Renal cortical epithelial cell (primary cell): ENCODE data around the gene ZNF783. TPM values are rescaled to one million over a fixed set of nuclear protein-coding genes. Genes with fewer than 3 reads are reported as not detected.

ENCODE experiments used
- DNase-seq: peaks from one replicate; pipeline ENCODE4 v3.0.0-alpha.2; 2011; ENCODE audit warnings: low read depth
- total RNA-seq: library from RNA; depleted of rRNA; stranded (reverse); fragments of >200 nt; gene quantifications from 2 replicates; pipeline ENCODE4 v1.2.3, GENCODE V29; 2014

The ZNF783 gene
- total RNA-seq, 1 donor from 2014 or later, result 10.8 TPM

DNA sequence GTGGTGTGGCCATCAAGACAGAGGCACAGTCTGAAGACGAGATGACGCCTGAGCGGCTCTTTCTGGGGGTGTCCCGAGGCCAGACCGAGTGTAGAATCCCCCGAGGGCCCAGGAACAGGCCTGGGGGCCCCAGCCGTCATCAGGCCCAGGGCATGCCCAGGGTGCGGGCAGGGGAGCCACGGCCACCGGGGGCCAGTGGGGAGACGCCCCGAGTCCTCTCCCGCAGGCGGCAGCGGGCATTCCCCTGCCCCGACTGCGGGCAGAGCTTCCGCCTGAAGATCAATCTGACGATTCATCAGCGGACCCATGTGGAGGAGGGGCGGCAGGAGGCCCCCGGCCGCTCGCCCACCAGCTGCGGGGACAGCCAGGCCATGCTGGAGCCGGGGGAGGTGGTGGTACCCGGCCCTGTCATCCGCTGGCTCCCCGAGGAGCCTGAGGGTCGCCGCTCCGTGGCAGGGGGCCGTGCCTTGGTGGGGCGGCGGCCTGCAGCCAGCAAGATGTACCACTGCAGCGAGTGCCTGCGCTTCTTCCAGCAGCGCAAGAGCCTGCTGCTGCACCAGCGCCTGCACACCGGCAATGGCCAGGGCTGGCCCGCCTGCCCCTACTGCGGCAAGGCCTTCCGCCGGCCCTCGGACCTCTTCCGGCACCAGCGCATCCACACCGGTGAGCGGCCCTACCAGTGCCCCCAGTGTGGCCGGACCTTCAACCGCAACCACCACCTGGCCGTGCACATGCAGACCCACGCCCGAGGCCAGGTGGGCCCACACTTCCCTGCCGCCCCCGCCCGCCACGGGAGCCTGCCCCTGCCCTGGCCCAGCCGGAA is 19.7 kb downstream of the ZNF783 start:
- DNase-seq, result no peak

- no peak for DNase-seq
Measured at GRCh38 chr7:149282331-149282655, 20.3 kb downstream of the ZNF783 start.

DNA sequence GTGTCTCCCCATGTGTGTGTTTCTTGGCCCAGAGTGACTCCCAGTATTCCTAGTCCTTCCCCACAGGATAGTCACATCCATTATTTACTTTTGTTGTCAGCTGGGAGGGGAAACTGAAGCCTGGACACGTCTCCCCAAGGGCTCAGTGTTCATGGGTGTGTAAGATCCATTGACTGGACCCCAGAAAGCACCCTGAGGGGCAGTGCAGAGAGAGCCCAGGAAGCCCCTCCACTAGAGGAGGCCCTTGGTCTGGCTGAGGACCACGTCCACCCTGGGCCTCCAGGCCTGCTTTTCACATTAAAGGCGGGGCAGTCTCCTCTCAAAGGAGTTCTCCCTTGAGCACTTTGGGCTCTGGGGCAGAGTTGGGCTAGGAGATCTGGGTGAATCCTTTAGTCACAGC is 21.3 kb downstream of the ZNF783 start:
- DNase-seq, result no peak

- no peak for DNase-seq
Measured at GRCh38 chr7:149284343-149284742, 22.3 kb downstream of the ZNF783 start.

- DNase-seq, result peak; percentile 76
Measured at GRCh38 chr7:149284850-149285585, 23.0 kb downstream of the ZNF783 start.

DNA sequence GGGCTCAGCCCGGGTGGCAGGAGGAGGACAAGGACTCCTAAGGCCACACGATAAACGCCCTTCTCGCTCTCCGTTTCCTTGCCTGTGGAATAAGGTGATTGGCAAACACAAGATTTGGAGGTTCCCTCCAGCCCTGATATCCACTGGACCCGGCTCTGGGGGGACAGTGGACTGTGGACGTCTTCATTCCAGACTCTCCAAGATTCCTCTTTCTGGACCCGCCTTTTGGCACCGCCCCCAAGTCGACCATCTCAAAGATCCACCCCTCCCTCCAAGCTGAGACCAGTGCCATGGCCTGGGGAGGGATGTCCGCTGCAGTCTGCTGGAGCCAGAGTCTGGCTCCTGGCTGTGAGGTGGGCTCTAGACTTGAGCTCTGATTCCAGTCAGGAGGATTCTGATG is 23.6 kb downstream of the ZNF783 start:
- no peak for DNase-seq

DNA sequence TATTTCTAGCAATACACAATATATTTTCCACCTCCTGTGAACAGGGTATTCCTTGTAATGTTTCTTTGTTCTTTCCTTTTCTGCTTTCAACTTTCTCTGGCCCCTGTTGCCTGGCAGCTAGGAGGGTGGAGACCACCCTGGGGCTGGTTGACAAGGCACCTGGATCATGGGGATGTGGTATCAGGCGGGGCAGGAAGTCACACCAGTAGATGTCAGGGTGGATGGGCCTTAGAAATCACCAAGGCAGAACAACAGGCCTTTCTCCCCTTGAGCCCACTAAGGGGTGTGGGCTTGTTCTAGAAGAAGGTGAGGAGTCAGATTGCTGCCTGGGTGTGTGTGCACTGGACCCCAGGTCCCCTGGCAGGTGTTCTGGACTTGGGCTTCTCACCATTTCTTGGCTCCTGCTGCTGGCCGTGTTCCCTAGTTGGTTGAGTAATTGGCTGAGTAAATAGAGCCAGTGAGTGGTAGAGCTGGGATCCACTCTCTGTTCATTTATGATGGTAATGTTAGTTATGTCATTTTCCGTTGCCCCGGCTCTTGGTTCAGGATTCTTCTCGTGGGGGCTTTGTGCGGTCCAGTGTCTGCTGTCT is 24.9 kb downstream of the ZNF783 start:
- DNase-seq, result no peak

- no peak for DNase-seq
Measured at GRCh38 chr7:149287622-149288021, 25.6 kb downstream of the ZNF783 start.

DNA sequence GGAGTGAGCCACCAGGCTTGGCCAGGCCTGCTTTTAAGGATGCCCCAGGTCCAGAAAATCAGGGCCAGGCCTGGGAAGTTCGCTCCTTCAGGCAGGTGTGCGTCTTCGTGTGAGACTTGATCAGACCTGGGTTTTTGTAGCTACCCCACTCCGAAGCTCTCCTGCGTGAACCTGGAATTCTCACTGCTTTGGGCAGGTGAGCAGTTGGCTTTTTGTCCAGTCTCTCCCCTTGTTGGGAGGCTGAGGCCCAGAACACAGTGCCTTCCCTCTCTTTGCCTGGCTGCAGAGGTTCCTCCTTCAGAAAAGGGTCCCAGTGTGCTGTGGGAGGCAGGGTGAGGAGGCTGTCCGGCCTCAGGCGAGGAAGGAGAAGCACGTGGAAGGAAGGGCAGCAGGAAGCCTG is 27.3 kb downstream of the ZNF783 start:
- no peak for DNase-seq

GRCh38 chr7:149289856-149290255 is 27.9 kb downstream of the ZNF783 start:
- no peak for DNase-seq

- DNase-seq, result no peak
Measured at GRCh38 chr7:149291036-149291780, 29.2 kb downstream of the ZNF783 start.

- DNase-seq, result no peak
Measured at GRCh38 chr7:149291781-149292461, 29.9 kb downstream of the ZNF783 start.

DNA sequence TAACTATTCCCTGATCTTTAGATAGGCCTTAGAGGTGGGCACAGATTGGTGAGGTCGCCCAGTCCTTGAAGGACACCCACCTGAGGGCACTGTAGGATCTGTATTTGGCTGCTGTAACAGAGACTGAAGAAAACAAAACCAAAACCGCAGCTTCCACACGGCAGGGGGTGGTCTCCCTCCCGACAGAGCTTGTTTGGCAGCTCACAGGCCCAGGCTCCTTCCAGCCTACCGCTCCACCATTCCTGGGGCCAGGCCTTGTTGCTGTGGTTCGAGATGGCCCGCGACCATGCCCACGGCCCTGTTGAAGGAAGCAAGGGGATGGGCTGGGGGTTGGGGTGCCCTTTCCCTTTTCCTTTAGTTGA is 30.4 kb downstream of the ZNF783 start:
- no peak for DNase-seq

DNA sequence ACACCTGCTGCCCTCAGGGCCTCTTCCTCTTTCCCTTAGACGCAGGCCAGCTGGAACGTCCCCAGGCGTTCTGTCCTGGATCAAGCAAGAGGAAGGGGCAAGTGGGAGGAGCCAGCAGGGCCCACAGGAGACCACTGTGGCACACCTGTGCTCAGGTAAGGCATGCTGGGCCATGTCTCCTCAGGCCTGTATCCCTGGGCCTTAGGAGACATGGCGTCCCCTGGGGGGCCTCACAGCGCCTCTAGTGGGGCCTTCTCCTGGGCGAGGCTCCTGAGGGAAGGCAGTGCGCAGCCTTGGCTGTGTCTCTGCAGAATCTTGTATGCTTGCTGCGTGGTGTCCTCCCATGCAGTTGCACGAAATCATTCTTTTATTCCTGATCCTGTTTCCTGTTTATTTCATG is 31.3 kb downstream of the ZNF783 start:
- DNase-seq, result no peak

DNA sequence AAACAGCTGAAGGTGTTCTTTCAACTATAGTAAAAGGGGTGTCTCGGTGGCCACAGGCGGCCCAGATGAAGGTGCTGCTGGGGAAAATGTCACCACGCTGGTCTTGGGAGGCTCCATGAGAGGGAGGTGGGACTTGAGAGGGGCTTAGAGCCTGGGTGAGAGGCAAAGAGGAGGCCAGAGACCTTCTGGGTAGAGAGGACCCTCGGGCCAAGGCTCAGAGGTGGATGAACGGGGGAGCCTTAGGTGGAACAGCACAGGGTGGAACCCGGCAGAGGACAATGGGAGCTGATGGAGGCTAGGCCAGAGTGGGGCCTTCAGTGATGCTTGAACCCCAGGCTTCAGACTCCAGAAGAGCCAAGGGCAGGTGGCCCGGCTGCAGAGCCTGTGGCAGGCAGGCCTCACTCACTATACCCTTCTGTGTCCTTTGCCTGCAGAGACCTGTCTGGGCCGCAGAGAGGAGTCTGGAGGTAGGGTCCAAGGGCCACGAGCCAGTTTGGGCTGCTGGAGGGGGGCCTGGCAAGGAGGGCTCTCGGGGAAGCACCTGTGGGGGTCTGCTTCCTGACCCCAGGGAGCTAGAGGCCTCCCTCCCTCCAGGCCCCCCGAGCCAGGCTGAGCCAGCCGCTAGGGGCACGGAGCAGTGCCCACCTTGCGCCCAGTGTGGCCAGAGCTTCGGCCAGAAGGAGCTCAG is 32.1 kb downstream of the ZNF783 start:
- no peak for DNase-seq

GRCh38 chr7:149294634-149295480 is 32.9 kb downstream of the ZNF783 start:
- no peak for DNase-seq

DNA sequence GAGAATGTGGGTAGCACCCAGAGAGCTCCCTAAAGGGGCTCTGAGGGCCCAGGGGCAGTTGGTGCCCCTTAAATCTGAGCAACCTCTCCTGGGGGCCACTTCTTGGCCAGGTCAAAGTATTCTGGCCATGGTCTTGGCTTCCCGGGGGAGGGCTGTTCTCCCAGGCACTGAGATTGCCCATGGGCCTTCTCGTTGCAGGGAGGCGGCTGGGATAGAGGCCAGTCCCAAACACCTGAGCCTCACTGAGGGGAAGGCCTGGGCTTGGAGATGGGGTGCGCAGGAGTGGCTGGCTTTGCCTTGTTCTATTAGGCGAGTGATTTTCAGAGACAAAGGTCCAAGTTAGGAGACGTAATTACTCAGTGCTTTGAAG is 33.5 kb downstream of the ZNF783 start:
- DNase-seq, result no peak

- no peak for DNase-seq
Measured at GRCh38 chr7:149296368-149296767, 34.4 kb downstream of the ZNF783 start.

DNA sequence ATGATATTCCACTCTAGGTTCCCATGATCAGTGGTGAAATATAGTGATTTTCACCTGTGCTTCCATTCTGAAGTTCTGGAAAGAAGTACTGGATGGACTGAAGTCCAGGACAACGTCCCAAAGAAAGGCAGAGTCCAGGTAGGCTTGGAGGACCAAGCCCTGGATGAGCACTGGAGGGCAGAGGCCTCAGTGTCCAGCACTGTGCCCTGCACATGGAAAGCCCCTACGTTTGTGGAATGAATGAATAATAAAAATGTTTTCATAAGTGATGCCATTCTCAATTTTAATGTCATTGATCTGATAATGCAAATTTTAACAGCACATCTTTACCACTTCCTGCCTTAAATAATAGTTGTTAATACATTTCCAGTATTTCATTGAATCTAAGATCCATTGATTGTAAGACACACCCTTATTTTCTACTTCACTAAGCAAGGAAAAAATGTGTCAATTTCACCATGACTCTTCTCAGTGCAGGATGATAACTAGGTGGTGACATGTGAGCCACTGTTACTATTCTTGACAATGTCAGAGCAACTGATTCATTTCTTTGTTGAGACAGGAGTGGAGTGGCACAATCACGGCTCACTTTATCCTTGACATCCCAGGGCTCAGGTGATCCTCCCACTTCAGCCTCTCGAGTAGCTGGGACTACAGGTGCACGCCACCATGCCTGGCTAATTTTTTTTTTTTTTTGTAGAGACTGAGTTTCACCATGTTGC is 35.2 kb downstream of the ZNF783 start:
- no peak for DNase-seq
